ENCODE results near the gene VPS26A.

GRCh38 chr10:69209787-69210484 lies 86.0 kb downstream of the VPS26A start:
- no peak for TF ChIP-seq POLR2AphosphoS5 (IDR thresholded peaks at IDR 0.05)
- TF ChIP-seq, protein P1, sequence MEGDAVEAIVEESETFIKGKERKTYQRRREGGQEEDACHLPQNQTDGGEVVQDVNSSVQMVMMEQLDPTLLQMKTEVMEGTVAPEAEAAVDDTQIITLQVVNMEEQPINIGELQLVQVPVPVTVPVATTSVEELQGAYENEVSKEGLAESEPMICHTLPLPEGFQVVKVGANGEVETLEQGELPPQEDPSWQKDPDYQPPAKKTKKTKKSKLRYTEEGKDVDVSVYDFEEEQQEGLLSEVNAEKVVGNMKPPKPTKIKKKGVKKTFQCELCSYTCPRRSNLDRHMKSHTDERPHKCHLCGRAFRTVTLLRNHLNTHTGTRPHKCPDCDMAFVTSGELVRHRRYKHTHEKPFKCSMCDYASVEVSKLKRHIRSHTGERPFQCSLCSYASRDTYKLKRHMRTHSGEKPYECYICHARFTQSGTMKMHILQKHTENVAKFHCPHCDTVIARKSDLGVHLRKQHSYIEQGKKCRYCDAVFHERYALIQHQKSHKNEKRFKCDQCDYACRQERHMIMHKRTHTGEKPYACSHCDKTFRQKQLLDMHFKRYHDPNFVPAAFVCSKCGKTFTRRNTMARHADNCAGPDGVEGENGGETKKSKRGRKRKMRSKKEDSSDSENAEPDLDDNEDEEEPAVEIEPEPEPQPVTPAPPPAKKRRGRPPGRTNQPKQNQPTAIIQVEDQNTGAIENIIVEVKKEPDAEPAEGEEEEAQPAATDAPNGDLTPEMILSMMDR (IDR thresholded peaks at IDR 0.05) = no peak

Measured in stomach (tissue), 4 donors.